Muscle of back (tissue), 11 donors: ENCODE results near the gene GP1BB. TPM values are rescaled to one million over a fixed set of nuclear protein-coding genes. Genes with fewer than 3 reads are reported as not detected.
"Not testable (repeated sequence)": the region's sequence is repeated elsewhere in the genome, so short reads cannot be mapped to it uniquely, and the experiment has no call there.

ENCODE experiments used
- DNase-seq, 3 donors: peaks; one replicate each; pipeline versions ENCODE4 v3.0.0 to v3.0.0-alpha.2; 2013
- polyA plus RNA-seq, 10 donors: library from polyadenylated mRNA; unstranded; fragments of 120-200 nt; gene quantifications; one replicate each; pipeline ENCODE4 v1.2.1, GENCODE V29; 2013; ENCODE audit not compliant: insufficient read length in 10 of 10

Gene GP1BB
- polyA plus RNA-seq, 10 donors: 4.2 to 15.9 (median 12.4) TPM

- peak in 2 of 3 donors; percentile 61 to 81 for DNase-seq
These were observed 31.5 kb upstream of the GP1BB start for GRCh38 chr22:19691721-19692341.

GRCh38 chr22:19693581-19693980 lies 29.8 kb upstream of the GP1BB start:
- DNase-seq: no peak

GRCh38 chr22:19693981-19694670 lies 29.2 kb upstream of the GP1BB start:
- no peak for DNase-seq

GRCh38 chr22:19694696-19695095 lies 28.6 kb upstream of the GP1BB start:
- no peak for DNase-seq

GRCh38 chr22:19696504-19697276 lies 26.6 kb upstream of the GP1BB start:
- DNase-seq: no peak

GRCh38 chr22:19697871-19698270 lies 25.5 kb upstream of the GP1BB start:
- not testable (repeated sequence) for DNase-seq

GRCh38 chr22:19700790-19701419 lies 22.4 kb upstream of the GP1BB start:
- DNase-seq: no peak

GRCh38 chr22:19701420-19702145 lies 21.8 kb upstream of the GP1BB start:
- no peak for DNase-seq

- DNase-seq: no peak
These were observed 19.5 kb upstream of the GP1BB start for GRCh38 chr22:19703869-19704268.

- no peak for DNase-seq
These were observed 18.9 kb upstream of the GP1BB start for GRCh38 chr22:19704355-19705015.

- no peak for DNase-seq
These were observed 18.0 kb upstream of the GP1BB start for GRCh38 chr22:19705181-19705934.

GRCh38 chr22:19706661-19707151 lies 16.6 kb upstream of the GP1BB start:
- no peak for DNase-seq

- no peak for DNase-seq
These were observed 15.7 kb upstream of the GP1BB start for GRCh38 chr22:19707347-19708290.

GRCh38 chr22:19708321-19709011 lies 14.9 kb upstream of the GP1BB start:
- no peak for DNase-seq

- DNase-seq: no peak
These were observed 14.1 kb upstream of the GP1BB start for GRCh38 chr22:19709063-19709769.

GRCh38 chr22:19710020-19710768 lies 13.1 kb upstream of the GP1BB start:
- DNase-seq: no peak

- peak in 1 of 3 donors; percentile 0 for DNase-seq
These were observed 12.6 kb upstream of the GP1BB start for GRCh38 chr22:19710769-19711106.
